ENCODE results near the gene RTN1.

The RTN1 gene

DNA sequence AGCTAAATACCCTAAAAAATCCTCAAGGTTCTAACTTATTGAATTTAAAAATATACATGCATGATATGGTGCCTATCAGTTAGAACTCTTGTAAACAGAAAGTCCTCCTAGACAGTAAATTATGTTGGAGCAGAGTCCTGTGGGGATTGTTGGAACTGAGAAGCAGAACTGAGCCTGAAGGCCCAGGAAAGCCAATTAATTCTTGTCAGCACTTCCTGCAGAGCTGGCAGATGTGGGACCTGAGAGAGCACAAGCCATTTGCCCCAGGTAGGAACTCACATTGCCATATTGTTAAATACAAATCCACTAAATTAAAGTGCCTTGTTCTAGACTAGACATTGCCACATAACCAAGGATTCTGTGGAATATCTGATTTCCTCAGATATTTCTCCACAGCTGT, 117.1 kb downstream of the RTN1 start:
- no peak for DNase-seq (ENCODE audit: extremely low spot score)
- ChIA-PET POLR2A (no interaction called here), CTCF (interaction anchor here (0.8 to 1.9 kb wide), 4 partner anchors 17 to 211 kb away, joined by 3 to 4 read pairs (median 3); no protein-coding TSS in a partner anchor)
- TF ChIP-seq, protein P1, sequence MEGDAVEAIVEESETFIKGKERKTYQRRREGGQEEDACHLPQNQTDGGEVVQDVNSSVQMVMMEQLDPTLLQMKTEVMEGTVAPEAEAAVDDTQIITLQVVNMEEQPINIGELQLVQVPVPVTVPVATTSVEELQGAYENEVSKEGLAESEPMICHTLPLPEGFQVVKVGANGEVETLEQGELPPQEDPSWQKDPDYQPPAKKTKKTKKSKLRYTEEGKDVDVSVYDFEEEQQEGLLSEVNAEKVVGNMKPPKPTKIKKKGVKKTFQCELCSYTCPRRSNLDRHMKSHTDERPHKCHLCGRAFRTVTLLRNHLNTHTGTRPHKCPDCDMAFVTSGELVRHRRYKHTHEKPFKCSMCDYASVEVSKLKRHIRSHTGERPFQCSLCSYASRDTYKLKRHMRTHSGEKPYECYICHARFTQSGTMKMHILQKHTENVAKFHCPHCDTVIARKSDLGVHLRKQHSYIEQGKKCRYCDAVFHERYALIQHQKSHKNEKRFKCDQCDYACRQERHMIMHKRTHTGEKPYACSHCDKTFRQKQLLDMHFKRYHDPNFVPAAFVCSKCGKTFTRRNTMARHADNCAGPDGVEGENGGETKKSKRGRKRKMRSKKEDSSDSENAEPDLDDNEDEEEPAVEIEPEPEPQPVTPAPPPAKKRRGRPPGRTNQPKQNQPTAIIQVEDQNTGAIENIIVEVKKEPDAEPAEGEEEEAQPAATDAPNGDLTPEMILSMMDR (IDR thresholded peaks at IDR 0.05; ENCODE audit: control extremely low read depth, extremely low read depth, low read depth, missing control alignments): no peak

DNA sequence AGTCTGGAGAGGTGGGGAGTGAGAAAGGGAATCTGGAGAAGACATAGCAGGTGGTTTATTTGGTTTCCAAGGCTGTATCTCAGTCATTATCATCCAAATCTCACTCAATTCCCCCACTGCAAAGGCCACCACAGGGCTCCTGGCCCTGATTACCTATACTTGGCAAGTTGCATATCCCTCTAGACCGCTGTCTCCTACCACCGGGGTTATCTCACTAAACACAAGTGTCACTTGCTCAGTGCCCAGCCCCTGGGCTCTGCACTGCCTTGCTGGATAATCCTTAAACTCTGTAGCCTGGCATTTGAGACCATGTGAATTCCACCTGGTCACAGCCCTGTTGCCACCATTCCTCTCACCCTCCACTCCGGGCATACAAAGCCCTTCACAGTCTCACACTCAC, 119.0 kb downstream of the RTN1 start:
- ChIA-PET POLR2A (no interaction called here), CTCF (interaction anchor here (0.8 to 1.9 kb wide), 3 partner anchors 10 to 15 kb away, joined by 4 read pairs; no protein-coding TSS in a partner anchor)
- DNase-seq (ENCODE audit: extremely low spot score): no peak
- TF ChIP-seq, protein P1 (IDR thresholded peaks at IDR 0.05; ENCODE audit: control extremely low read depth, extremely low read depth, low read depth, missing control alignments): no peak

DNA sequence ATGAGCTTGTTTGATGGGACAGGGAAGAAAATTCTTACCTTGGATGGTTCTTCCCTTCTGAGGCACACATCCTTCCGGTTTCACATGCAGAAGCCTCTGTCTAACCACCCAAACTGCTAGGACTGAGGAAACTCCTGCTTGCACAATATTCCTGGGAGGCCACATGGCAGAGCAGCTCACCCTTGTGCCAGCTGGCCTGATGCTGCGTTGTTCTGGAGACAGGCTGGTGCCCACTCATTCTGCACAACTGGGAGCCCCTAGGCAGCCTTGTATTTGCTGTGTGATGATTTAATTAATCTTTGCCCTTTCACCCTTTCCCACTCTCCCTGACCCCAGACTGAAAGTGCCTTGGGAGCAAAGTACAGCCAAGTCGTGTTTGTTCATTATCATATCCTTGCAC, 130.8 kb downstream of the RTN1 start:
- ChIA-PET POLR2A (no interaction called here), CTCF (interaction anchor here (1.0 to 1.2 kb wide), 3 partner anchors 12 to 52 kb away, joined by 3 to 4 read pairs (median 3); no protein-coding TSS in a partner anchor)
- TF ChIP-seq, protein P1 (IDR thresholded peaks at IDR 0.05; ENCODE audit: control extremely low read depth, extremely low read depth, low read depth, missing control alignments): no peak
- DNase-seq (ENCODE audit: extremely low spot score): no peak

DNA sequence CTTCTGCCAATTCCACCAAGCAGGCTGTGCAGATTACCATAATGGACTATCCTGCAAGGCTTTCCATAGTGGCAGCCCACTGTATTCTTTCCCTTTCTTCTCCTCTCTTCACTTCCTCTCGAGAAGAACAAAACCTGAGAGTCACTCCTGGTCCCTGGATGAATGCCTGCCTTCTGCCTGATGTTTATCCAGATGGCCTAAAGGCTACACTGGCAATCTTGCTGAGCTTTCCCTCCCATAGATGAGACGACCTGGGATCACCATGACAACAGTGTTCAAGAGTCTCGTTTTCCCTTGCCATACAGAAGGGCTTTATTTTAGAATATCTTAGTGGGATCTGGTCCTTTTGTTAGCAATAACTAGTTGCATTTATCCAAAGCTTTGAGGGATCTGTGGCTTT, 142.3 kb downstream of the RTN1 start:
- no peak for DNase-seq (ENCODE audit: extremely low spot score)
- ChIA-PET POLR2A (no interaction called here), CTCF (interaction anchor here (1.2 kb wide), 2 partner anchors 14 to 96 kb away, joined by 3 read pairs; no protein-coding TSS in a partner anchor)
- TF ChIP-seq, protein P1 (IDR thresholded peaks at IDR 0.05; ENCODE audit: control extremely low read depth, extremely low read depth, low read depth, missing control alignments): no peak

DNA sequence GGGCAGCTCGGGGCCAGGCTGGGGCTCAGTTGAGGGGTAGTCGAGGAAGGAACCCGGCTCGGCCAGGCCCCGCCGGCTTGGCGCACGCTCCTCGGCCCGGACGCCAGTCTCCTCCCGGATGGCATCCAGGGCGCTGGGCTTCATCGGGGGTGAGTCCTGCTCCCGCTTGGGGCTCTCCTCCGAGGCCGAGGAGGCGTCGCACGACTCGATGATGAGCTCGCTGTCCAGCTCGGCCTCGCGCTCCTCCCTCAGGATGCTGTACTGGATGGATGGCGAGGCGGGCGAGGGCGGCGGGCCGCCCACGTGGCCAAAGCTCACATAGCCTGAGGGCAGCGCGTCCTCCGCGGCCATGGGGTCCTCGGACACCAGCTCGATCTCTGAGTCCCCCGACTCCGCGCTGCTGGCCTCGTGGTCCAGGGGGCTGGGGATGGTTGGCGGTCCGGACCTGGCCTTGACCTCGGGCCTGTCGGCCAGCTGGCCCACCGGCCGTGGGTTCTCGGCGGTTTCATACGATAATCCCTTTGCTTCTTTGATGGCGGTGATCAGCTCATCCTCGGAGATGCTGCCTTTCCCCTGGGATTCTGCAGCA, 143.4 kb downstream of the RTN1 start:
- POLR2A ChIA-PET: no interaction called here
- DNase-seq (ENCODE audit: extremely low spot score): no peak
- TF ChIP-seq, protein P1 (IDR thresholded peaks at IDR 0.05; ENCODE audit: control extremely low read depth, extremely low read depth, low read depth, missing control alignments): no peak
- CTCF ChIA-PET: interaction anchor here (1.2 kb wide), 2 partner anchors 15 to 94 kb away, joined by 3 read pairs; no protein-coding TSS in a partner anchor

DNA sequence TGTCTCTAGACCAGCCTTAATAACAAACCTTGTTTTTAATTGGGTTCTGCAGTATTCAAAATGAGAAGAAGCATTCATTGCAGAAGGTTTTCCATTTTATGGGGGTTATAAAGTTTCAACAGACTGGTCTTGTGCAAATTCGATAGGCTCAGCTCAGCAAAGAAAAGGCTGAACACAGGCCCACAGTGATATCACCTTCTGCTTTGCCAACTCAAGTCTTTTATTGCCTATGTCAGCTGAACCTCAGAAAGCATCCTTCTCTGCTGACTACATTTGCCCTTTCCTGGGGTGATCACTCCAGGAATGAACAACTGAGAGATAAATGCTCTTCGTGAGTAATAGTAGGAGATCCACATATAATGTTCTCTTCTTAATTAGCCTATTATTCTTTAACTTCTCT, 159.5 kb downstream of the RTN1 start:
- POLR2A ChIA-PET: no interaction called here
- TF ChIP-seq, protein P1 (IDR thresholded peaks at IDR 0.05; ENCODE audit: control extremely low read depth, extremely low read depth, low read depth, missing control alignments): no peak
- DNase-seq (ENCODE audit: extremely low spot score): no peak
- CTCF ChIA-PET: interaction anchor here (2.5 kb wide), 1 partner anchor 9 kb away, joined by 8 read pairs; no protein-coding TSS in a partner anchor
